Cerebellar nuclear complex (tissue), 1 donor: ENCODE data around the gene HTR4.
"Not testable (repeated sequence)": the region's sequence is repeated elsewhere in the genome, so short reads cannot be mapped to it uniquely, and the experiment has no call there.

ENCODE experiments used
- DNase-seq, 2 experiments: peaks; one replicate each; lab custom pipeline; 2025; lab: John Stamatoyannopoulos, UW

Gene HTR4

GRCh38 chr5:148653836-148654781 lies at the start of gene HTR4:
HTR4 (minus strand) TSS chr5:148654527; CDS start chr5:148637014, 17,513 bp downstream.
- no peak for DNase-seq

- DNase-seq: no peak
Measured at GRCh38 chr5:148702019-148702596, 47.8 kb upstream of the HTR4 start.

GRCh38 chr5:148699028-148699427 lies 44.7 kb upstream of the HTR4 start:
- no peak for DNase-seq

DNA sequence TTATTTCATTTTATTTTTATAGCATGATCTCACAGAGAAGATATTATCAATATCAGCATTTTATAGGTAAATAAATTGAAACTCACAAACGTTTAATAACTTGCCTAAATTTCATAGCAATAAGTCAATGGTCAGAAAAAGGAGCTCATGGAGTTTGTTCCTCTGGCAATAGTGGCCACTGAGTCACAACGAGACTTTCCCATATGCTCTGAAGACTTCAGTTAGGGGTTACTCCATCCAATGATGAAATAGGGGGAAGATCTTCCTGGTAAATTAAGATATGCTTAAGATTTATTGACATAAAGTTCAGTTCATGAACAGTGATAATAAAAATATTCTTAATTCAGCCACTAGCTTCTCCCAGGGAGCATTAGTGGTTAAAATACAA lies 43.5 kb upstream of the HTR4 start:
- DNase-seq: no peak

- no peak for DNase-seq
Measured at GRCh38 chr5:148697180-148697808, 43.0 kb upstream of the HTR4 start.

GRCh38 chr5:148696187-148697036 lies 42.1 kb upstream of the HTR4 start:
- DNase-seq: no peak

- no peak for DNase-seq
Measured at GRCh38 chr5:148690945-148691344, 36.6 kb upstream of the HTR4 start.

DNA sequence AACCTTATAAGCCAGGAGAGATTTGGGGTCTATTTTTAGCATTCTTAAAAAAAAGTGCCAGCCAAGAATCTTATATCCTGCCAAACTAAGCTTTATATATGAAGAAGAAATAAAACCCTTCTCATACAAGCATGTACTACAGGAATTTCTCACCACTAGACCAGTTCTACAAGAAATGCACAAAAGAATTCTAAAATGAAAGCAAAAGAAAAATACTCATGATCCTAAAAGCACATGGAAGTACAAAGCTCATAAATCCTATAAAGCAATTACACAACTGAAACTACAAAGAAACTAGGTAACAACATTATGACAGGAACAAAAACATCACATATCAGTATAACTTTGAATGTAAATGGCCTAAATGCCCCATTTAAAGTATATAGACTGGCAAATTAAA lies 34.5 kb upstream of the HTR4 start:
- DNase-seq: no peak

GRCh38 chr5:148687871-148688270 lies 33.5 kb upstream of the HTR4 start:
- DNase-seq: no peak

GRCh38 chr5:148687427-148687826 lies 33.1 kb upstream of the HTR4 start:
- no peak for DNase-seq

- DNase-seq: no peak
Measured at GRCh38 chr5:148686660-148687059, 32.3 kb upstream of the HTR4 start.

DNA sequence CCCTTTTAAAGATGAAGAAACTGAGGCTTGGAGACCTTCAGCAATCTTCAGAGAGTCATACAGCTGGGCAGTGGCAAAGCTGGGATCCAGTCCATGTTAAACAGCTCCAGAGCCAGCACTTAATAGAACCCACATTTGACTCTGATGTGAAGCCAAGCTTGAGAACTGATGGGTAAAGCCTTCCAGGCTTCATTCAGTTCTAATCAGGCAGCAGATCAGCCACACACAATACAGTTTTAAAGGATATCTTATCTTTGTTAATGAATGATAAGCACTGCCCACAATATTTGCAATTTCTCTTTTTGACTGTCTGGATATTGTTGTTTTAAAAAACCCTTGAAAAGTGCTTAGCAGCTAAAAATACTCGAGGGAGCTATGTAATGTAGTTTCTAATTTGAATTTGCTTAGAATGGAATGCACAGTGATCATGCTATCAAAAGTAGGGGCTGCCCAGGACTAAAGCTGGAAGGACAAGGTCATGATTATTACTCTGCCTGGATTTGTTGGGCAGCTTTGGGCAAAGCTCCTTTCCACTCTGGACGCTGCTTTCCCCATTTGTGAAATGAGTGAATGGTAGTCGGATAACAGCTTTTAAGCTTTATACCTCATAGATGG lies 31.3 kb upstream of the HTR4 start:
- DNase-seq: no peak

DNA sequence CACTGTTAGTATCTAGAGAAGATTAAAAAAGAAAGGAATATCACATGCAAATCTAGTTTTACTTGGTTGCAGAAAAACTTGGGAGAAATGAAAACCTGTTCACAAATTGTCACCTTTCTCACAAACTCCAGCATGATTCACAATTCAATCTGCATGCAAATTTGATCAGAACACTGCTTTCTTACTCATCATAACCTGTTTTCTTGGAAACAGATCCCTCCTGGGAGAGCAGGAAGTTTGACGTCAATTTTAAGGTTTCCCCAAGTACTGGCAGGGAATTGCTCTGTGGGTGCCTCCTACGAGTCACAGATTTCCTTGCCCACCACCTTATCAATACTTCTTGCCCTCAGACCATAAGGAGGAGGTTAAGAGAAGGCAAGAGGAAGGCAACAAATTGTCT lies 30.2 kb upstream of the HTR4 start:
- no peak for DNase-seq

DNA sequence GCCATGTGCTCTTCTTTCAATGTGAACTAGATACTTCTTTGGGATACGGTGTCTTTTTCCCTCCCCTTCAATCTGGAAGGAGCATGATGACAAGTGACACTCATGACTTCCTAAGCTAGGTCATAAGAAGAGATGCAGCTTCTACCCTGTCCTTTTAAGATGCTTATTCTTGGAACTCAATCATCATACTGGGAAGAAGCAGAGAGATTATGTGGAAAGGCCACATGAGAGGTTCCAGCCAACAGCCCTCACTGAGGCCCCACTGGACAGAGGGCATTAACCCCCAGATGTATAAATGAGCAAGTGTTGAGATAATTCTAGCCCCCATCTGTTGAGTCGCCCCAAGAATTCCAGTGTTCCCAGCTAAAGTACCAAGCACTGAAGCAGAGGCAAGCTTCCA lies 29.3 kb upstream of the HTR4 start:
- no peak for DNase-seq

DNA sequence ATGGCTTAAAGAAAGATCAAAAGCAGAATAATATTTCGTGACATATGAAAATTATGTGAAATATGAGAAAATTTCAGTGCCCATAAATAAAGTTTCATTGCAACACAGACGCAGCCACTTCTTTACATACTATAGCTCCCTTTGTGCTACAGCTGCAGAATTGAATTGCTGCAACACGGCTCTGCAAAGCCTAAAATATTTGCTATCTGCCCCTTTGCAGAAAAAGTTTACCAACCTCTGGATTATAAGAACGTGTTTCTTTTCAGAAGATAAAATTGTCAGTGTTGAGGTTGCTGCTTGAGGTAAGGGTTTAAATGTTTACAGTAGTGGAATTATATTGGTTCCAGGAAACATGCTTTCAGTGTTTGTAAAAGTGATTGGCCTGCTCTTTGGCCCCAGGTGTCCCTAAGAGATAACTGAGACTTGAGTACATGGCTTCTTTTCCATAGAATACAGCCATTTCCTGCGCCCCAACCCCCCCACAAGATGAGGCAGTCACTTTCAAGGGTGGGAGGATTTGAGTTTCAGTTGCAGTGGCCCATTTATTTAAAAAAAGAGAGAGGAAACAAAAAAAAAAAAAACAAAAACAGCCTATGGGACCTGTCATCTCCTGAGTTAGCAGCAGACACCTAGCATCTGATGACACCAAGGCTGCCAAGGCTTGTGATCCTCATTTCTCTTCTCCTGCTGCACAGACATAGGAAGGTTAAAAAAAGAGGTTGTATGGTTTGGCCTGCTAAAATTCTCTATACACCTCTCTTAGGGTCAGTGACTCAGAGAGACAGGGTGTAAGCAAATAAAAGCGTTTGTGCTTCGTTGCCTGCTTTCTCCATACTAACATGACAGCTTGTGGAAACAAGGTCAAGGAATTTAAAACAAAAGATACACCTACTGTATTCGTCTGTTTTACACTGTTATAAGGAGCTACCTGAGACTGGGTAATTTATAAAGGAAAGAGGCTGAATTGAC lies 28.0 kb upstream of the HTR4 start:
- DNase-seq: no peak

DNA sequence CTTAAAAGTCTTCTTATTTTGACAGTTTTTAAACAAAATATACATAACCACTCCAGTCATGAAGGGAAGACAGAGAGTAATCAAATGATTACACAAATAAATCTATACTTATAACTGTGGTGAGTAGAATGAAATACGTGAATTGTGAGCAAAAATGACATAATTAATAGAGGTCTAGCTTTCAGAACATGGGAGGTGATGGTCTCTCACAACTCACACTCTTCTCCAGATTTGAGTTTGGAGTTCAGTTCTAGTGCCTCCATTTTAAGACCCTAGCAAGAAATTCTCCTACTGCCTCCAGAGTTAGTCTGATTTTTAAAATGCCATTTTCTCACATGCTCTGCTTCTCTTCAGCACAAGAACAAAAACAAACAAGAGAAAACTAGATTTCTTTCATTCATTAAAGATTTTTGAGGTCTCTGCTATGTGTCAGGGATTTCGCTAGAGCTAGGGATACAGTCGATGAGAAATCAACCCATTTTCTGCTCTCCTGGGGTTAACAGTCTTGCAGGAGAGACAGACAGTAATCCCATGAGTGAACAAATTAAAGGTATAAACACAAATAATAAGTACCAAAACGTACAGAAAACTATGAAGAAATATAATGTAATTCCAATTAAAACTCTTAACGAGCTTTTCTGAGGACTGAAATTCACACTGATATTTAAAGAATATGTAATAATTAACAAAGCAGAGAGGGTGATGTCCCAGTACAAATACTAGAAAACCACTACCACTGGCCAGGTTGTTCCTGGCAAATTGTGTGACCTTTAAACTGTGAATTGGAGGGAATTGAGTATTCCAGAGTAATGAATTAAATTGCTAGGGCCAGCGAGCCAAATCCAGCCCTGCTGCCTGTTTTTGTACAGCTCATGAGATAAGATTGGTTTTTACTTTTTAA lies 27.1 kb upstream of the HTR4 start:
- no peak for DNase-seq

- DNase-seq: not testable (repeated sequence)
Measured at GRCh38 chr5:148673704-148674103, 19.4 kb upstream of the HTR4 start.

GRCh38 chr5:148666353-148666752 lies 12.0 kb upstream of the HTR4 start:
- no peak for DNase-seq

DNA sequence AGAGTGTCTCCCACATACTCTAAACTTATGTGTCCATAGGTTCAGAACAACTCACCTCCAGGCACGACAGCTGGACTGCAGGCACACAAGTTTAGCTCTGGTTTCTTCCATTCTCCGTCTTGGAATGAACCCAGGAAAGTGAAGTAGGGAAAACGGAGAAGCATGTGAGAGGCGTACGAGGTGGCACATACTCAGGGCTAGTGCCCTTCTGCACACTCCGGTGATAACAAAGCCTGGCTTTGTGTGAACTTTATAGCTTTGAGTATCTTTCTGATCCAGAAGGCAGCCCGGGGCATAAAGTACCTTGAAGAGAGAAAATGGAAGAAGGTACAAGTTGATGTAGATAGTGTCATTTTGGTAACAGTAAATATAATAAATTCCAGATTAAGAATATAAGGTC lies 11.1 kb upstream of the HTR4 start:
- DNase-seq: no peak
